NCI-H510A treated with DMSO at 0.1 percent for 48 hours (cell line): ENCODE measurements around the gene RPL36AL.
"Not testable (repeated sequence)": the region's sequence is repeated elsewhere in the genome, so short reads cannot be mapped to it uniquely, and the experiment has no call there.

Experiments
- DNase-seq: peaks from one replicate; lab custom pipeline; 2025; lab: John Stamatoyannopoulos, UW

Gene RPL36AL

DNA sequence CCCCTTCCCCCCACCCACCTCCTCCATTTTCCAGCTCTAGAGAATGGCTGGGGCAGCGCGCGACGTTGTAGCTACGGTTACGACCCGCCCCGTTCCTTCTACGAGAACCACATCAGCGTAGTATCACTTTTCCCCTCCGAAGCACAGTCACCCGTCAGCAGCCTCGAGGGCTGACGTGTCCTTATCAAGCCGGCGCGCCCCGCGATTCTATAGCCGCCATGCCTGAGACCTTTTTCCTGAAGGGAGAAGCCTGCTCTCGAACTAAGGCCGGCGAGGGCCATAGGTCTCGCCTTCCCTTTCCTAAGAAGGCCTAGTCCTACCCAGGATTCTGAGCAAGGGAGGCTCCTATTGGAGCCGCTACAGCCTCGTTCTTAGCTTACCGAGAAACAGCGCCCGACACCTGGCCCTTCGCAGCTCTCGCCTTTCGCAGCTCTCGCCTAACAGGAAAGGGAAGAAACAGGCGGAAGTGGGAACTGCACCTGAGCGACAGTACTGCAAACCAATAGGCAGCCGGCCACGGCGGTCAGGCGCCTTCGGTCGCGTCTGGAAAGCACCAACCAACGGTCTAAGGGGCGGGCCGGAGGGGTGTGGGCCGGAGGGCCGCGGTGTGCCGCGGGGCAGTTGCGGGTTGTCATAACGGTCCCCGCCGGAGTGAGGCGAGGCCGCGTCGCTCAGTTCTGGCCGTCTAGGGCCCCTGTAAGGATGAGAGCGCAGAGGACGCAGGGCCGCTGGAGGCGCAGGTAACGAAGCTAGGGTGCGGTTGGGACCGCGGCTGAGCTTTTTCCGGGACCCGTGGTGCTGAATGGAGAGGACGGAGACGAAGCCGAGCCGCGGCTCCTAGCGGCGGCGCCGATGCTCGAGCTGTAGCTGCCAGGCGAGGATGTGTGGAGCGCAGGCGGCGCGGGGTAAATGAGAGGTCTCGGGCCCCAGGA is at the start of gene RPL36AL, which contains the start of gene MGAT2:
TSS of gene RPL36AL (minus strand) at position 445 of the 932 bp plus-strand sequence. CDS start 1,522 bp downstream, outside the sequence.
TSS of gene MGAT2 (plus strand) at position 618 of the 932 bp plus-strand sequence. CDS start 470 bp downstream, outside the sequence.
- DNase-seq: peak; percentile 92

DNA sequence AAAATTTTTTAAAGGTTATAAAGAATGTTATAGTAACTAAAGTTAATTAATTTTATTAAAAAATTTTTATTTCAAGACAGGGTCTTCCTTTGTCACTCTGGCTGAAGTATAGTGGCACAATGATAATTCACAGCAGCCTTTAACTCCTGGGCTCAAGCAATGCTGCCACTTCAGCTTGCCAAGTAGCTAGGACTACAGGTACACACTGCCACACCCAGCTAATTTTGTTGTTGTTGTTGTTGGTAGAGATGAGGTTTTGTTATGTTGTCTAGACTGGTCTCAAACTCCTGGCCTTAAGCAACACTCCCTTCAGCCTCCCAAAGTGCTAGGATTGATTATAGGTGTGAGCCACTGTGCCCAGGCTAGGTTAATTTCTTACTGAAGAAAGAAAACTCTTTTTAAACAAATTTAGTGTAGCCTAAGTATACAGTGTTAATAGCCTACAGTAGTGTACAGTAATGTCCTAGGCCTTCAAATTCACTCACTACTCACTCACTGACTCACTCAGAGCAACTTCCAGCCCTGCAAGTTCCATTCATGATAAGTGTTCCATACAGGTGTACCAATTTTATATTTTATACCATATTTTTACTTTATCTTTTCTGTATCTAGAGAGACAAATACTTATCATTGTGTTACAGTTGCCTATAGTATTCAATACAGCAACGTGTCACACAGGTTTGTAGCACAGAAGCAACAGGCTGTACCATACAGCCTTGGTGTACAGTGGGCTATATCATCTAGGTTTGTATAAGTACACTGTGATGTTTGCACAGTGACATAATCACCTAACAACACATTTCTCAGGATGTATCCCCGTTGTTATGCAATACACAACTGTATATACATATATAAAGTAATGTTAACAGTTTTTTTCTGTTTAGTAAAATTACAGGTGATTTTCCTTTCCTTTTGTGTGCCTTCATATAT is 39.4 kb upstream of the RPL36AL start:
- peak; percentile 18 for DNase-seq

DNA sequence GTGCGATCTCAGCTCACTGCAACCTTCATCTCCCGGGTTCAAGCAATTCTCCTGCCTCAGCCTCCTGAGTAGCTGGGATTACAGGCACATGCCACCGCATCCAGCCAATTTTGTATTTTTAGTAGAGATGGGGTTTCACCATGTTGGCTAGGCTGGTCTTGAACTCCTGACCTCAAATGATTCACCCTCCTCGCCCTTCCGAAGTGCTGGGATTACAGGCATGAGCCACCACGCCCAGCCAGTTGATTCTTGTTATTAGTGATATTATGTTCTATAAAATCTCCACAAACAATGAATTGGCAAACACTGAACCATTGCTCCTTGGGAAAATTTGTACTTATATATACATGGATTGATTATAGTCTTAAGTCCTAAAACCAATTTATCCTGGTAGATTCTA is 37.1 kb upstream of the RPL36AL start:
- not testable (repeated sequence) for DNase-seq

DNA sequence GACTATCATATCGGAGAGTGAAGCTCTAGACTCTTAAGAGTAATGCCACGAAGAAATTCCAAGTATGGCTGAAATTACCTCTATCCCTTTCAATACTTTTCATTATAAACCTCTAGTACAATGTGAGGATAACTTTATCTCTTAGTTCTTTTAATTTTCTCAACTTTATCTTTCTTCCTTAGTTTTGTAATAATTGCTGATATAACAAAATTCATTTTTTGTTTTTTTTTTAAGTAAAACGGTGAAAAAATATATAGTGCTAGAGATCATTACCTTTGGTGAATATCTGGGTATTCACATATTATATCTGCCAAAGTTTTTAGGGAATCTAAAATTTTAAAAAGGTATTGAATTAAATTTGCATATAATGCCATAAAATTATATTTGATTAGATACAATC is 34.1 kb upstream of the RPL36AL start:
- DNase-seq: no peak

DNA sequence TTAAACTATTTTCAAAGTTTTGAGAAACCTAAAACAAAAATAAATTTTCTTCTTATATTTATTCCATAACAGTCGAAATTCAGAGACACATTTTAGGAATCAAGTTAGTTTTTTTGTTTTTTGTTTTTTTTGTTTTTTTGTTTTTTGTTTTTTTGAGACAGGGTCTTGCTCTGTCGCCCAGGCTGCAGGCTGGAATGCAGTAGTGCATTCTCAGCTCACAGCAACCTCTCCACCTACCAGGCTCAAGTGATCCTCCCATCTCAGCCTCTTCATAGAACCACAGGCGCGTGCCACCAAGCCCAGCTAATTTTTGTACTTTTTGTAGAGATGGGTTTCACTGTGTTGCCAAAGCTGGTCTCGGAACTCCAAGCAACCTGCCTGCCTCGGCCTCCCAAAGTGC is 33.1 kb upstream of the RPL36AL start:
- no peak for DNase-seq

DNA sequence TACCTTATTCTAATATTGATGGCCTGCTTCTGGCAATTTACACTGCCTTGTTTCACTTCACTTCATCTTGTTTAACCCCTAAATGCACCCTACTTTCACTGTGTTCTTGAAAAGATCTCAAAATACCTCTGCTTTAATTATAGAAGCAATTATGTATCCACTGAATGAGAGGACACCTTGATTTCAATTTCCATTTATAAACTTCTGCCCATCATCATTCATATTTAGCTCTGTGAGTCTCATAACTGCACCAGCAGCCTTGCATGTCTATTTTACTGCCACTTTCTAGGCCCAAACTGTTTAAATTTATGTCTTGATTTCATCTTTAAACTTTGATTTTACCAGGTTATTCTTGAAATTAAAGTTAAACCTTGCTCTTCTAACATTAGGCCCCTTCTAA is 21.7 kb upstream of the RPL36AL start:
- no peak for DNase-seq

DNA sequence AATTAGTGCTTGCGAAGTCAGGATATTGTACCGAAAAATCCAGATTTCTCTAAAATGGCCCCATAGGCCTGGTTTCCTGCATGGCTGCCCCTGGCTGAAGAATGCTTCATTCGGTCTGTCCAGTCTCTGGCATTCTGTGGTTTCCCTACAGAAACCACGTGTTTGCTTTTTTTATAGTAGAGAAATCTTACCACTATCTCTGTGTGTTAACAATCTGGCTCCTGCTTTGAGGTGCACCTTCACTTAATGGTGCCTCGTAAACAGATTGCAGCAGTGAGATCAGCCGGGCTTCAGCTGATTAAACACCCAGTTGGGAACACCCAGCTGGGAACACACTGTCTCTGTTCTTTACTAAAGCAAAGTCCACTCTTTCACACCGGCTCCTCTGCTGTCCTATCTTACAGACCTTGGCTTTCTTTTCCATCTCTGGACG is 21.3 kb upstream of the RPL36AL start:
- DNase-seq: peak; percentile 17

DNA sequence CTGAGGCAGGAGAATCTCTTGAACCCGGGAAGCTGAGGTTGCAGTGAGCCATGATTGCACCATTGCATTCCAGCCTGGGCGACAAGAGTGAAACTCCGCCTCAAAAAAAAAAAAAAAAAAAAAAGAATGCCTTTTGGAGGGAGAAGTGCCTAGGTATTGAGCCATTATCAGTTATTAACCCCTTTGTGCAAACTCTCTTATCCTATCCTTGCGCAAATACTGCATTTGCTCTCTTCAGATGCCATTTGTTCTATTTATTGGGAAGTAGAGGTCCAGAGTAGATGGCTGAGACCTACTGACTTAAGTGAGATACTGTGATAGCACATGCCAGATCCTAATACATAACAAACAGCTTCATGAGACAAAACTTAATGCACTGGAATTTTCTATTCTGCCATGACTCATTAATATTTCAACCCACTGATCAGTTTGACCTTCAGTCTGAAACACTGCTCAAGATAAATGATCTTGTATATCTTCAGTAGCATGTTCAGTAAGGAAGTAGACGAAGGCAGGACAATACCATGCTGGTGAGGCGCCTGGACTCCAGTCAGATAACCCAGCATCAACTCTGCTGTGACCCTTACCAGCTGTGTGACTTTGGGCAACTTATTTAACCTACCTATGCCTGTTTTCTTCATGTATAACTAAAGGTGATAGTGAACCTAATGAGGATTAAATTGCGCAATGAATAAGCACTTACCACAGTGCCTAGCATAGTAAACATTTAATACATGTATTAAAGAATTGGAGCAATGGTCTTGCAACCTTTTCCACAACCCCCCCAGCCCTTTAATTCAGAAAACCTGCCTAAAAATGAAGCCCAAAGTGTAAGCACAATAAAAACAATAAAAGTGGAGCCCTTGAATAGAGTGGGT is 20.4 kb upstream of the RPL36AL start:
- no peak for DNase-seq

DNA sequence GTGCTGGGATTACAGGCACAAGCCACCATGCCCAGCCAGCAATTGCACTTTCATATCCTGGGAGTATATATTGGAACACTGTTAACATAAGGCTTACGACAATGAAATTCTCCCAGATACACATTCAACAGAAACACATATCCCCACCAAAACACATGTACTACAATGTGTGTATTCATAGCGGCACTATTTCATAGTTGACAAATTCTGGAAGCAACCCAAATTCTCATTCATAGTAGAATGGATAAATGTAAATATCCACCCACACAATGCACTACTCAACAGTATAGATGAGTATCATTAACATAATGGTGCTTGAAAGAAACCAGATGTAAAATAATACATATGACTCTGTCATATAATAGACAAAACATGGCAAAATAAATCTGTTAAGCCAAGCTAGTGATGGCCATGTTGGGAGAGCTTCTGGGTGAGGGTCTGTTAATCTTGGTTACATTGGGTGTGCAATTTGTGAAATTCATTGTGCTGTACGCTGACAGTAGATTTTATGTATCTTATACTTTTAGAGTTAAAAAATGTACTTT is 17.2 kb upstream of the RPL36AL start:
- no peak for DNase-seq

DNA sequence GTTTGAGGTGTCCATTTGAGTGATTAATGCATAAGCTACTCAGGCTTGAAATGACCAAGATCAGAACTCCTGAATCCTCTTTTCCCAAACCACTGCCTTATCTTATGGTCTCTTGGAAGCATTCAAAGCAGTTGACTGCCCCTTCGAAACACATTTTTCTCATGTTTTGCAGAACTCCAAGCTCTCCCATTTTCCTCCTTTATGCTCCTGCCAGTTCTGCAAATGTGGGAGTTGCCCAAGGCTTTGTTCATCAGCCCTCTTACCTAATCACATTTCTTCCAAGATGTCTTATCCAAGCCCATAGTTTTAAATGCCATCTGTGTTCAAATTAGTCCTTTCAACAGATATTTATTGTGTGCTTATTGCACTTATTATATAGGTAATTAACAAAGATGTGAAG is 16.4 kb upstream of the RPL36AL start:
- no peak for DNase-seq

DNA sequence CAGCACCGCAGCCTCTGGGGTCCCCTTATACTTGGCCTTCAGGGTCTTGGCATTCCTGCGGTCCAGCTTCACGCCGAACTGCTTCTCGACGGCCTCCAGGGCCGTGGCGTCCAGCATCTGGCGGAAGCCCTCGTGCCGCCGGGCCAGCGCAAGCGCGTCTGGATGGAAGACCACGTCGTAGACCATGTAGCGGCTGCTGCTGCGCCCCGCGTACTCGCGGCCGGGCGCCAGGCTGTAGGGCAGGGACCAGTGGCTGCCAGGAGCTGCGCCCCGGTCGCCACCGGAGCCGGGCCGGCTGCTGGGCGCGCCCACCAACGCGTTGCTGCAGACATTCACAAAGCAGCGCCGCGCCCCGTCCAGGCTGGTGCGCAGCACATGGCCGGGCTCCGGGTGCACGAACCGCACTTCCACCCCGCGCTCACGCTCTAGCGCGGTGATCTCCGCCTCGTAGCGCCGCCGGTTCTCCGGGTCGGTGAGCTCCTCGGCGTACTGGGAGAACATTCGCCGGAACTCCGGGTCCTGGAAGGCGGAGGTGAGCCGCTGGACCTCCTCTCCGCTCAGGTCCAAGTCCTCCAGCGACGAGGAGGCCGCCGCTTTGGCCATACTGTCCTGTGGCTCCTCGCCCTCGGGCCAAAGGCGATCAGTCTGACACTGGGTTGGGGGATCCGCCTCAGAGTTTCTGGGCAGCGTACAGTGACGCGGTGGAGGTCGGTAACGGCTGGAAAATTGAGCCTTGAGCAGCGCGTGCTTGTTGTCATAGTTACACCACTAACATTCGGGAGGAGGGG is 14.3 kb upstream of the RPL36AL start, which contains the start of gene DNAAF2:
TSS of gene DNAAF2 (minus strand) at position 698 of the 788 bp plus-strand sequence. CDS start at position 603, 95 bp downstream.
- peak; percentile 68 for DNase-seq

DNA sequence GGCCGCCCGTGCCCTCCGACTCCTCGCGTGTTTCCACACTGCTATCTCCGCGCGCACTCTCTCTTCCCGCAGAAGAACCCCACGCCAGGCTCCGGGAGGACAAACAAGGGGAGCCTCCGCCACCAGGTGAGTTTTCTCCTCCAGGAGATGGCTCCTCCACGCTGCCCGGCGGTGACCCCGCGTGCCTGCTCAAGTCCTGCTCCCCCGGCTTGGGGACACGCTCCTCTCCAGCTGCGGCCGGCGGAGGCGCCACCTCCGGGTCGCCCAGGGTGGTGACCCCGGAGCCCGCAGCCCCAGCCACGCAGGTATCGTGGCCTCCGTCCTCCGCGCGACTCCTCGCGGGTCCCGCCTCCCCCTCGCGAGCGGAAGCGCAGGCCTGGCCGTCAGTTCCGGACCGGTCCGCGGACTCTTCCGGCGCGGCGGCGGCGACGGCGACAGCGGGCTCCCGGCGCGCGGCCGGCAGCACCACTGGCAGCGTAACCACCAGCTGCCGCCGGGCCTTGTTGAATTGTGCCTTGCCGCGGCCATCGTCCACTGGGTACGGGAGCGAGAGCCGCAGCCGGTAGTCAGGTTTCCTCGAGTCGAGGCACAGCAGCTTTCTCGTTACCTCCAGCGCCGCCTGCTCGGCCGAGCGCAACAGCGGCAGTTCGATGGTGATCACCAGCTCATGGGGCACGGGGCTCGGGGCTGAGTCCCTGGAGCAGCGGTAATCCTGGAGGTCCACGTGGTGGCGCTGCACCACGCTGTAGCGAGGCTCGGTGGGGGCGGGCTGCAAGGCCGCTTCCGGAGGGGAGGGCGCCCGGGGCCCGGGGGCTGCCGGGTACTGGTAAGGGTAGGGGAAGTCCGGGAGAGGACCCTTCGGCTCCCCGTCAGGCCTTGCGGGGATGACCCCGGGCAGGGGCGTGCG is 13.5 kb upstream of the RPL36AL start:
- DNase-seq: peak; percentile 81

DNA sequence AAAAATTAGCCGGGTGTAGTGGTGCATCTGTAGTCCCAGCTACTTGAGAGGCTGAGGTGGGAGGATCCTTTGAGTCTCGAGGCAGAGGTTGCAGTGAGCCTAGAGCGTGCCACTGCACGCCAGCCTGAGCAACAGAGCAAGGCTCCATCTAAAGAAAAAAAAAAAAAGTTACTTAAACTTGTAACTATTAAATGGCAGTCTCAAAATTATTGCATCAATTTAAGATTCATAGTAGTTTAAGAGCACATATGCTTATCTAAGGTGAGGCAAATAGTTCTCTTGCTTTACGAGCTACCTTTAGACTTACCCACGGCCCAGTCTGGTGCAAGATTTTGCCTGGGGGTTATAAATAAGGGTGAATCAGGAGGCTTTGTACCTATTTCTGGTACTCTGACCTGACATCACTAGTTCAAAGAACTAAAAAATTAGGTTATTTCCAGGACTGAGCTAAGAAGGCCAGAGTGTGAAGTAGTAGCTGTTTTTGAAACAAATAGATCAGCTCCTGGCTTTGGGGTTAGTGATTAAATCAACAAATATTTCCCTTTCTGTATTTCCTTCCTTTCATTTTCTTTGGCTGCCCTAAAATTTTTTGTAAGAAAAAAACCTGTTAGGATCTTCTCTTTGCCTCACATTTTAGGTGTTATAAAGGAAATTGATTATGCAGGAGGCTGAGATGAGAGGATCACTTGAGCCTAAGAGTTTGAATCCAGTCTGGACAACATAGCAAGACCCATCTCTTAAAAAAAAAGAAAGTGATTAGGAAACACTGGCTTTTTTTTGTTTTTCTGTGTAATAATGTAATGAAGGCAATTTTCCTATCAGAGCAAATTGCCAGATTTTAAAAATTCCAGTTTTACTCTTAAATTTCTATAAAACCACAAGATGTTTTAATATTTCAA is 3.8 kb upstream of the RPL36AL start:
- no peak for DNase-seq

DNA sequence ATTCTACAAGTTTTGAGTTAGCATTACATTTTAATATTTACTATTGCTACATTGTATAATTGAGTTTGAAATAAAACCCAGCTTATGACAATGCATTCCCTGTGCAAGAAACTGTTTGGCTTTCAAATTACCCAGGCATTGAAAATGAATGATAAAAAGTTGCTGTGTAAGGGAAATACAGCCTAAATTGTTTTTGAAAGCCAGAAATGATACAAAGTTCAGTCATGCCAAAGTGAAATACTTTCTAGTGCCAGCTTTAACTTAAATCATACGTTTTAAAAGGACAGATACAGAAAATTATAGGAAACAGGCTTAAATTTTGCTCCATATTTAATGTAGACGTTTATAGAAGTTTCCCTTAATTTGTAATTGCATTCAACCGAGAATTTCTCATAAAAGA is 3.0 kb upstream of the RPL36AL start:
- no peak for DNase-seq

DNA sequence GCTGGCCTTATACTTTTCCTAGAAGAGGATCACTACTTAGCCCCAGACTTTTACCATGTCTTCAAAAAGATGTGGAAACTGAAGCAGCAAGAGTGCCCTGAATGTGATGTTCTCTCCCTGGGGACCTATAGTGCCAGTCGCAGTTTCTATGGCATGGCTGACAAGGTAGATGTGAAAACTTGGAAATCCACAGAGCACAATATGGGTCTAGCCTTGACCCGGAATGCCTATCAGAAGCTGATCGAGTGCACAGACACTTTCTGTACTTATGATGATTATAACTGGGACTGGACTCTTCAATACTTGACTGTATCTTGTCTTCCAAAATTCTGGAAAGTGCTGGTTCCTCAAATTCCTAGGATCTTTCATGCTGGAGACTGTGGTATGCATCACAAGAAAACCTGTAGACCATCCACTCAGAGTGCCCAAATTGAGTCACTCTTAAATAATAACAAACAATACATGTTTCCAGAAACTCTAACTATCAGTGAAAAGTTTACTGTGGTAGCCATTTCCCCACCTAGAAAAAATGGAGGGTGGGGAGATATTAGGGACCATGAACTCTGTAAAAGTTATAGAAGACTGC is 1.7 kb upstream of the RPL36AL start:
- no peak for DNase-seq

DNA sequence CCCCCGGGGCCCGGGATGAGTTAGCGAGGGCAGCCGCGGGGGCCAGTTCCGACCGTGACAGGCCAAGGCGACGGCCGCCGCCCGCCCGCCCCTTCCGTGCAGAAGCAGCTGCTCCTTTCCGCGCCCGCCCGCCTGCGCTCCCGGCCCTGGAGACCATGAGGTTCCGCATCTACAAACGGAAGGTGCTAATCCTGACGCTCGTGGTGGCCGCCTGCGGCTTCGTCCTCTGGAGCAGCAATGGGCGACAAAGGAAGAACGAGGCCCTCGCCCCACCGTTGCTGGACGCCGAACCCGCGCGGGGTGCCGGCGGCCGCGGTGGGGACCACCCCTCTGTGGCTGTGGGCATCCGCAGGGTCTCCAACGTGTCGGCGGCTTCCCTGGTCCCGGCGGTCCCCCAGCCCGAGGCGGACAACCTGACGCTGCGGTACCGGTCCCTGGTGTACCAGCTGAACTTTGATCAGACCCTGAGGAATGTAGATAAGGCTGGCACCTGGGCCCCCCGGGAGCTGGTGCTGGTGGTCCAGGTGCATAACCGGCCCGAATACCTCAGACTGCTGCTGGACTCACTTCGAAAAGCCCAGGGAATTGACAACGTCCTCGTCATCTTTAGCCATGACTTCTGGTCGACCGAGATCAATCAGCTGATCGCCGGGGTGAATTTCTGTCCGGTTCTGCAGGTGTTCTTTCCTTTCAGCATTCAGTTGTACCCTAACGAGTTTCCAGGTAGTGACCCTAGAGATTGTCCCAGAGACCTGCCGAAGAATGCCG is 872 bp upstream of the RPL36AL start:
- DNase-seq: peak; percentile 63

DNA sequence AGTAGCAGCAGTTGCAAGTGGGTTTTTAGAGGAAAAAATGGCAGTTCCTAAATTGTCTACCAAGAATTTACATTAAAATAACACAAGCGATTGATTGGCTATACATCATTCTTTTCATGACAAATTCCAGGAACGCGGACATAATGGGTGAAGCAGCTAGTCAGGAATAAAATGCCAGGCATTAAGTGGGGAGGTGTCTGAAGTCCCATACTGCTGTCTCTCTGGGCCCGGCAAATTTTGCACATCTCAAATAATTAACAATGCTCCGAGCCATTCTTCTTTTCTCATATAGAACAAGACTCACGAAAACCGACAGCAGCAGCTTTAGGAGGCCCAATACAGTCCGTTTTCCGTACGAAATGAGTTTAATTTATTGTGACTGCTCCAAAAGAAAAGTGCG is 696 bp downstream of the RPL36AL start:
- no peak for DNase-seq
